ENCODE measurements around the gene TAOK3.

DNA sequence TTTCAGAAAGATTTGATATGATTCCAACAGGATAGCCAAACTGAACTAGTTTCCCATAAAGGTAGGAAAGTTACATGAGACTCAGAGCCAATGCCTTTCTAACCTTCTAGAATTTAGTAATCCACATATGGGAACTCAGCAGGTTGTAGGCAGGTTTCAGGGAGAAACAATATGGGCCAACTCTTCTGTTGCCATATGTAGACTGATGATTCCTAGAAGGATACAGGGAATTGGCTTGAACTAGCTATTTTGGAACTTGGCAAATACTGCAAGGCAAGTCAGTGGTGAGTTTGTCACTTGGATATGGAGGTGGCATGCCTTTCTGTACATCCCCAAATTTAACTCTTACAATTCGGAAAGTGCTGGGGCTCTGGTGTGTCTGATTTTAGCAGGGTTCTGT is 19.1 kb upstream of the TAOK3 start:
- TF ChIP-seq, protein P1, sequence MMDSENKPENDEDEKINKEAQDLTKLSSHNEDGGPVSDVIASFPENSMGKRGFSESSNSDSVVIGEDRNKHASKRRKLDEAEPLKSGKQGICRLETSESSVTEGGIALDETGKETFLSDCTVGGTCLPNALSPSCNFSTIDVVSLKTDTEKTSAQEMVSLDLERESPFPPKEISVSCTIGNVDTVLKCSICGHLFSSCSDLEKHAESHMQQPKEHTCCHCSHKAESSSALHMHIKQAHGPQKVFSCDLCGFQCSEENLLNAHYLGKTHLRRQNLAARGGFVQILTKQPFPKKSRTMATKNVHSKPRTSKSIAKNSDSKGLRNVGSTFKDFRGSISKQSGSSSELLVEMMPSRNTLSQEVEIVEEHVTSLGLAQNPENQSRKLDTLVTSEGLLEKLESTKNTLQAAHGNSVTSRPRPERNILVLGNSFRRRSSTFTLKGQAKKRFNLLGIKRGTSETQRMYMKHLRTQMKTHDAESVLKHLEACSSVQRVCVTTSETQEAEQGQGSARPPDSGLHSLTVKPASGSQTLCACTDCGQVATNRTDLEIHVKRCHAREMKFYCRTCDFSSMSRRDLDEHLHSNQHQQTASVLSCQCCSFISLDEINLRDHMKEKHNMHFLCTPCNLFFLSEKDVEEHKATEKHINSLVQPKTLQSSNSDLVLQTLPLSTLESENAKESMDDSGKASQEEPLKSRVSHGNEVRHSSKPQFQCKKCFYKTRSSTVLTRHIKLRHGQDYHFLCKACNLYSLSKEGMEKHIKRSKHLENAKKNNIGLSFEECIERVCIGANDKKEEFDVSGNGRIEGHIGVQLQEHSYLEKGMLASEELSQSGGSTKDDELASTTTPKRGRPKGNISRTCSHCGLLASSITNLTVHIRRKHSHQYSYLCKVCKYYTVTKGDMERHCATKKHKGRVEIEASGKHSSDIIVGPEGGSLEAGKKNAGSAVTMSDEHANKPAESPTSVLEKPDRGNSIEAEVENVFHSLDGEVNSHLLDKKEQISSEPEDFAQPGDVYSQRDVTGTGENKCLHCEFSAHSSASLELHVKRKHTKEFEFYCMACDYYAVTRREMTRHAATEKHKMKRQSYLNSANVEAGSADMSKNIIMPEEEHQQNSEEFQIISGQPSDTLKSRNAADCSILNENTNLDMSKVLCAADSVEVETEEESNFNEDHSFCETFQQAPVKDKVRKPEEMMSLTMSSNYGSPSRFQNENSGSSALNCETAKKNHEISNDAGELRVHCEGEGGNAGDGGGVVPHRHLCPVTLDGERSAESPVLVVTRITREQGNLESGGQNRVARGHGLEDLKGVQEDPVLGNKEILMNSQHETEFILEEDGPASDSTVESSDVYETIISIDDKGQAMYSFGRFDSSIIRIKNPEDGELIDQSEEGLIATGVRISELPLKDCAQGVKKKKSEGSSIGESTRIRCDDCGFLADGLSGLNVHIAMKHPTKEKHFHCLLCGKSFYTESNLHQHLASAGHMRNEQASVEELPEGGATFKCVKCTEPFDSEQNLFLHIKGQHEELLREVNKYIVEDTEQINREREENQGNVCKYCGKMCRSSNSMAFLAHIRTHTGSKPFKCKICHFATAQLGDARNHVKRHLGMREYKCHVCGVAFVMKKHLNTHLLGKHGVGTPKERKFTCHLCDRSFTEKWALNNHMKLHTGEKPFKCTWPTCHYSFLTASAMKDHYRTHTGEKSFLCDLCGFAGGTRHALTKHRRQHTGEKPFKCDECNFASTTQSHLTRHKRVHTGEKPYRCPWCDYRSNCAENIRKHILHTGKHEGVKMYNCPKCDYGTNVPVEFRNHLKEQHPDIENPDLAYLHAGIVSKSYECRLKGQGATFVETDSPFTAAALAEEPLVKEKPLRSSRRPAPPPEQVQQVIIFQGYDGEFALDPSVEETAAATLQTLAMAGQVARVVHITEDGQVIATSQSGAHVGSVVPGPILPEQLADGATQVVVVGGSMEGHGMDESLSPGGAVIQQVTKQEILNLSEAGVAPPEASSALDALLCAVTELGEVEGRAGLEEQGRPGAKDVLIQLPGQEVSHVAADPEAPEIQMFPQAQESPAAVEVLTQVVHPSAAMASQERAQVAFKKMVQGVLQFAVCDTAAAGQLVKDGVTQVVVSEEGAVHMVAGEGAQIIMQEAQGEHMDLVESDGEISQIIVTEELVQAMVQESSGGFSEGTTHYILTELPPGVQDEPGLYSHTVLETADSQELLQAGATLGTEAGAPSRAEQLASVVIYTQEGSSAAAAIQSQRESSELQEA (IDR thresholded peaks at IDR 0.05; ENCODE audit: low read depth) = no peak
- TF ChIP-seq KLF16 (IDR thresholded peaks at IDR 0.05) (no peak), SPI1 (IDR thresholded peaks at IDR 0.05; ENCODE audit: borderline replicate concordance, low read depth, low read length) (no peak), DPF2 (IDR thresholded peaks at IDR 0.05) (no peak), BCL6 (CRISPR knock-in tag; IDR thresholded peaks at IDR 0.05) (no peak), CREM (IDR thresholded peaks at IDR 0.05; ENCODE audit: low read depth) (no peak), ASH1L (IDR thresholded peaks at IDR 0.05; ENCODE audit: borderline replicate concordance, low read depth, partially characterized antibody) (no peak), EGR1 (conservative IDR thresholded peaks at IDR 0.05) (no peak), NONO (IDR thresholded peaks at IDR 0.05; ENCODE audit: low read depth in 2 of 2, low read length in 1 of 2) (no peak), NR3C1 (CRISPR knock-in tag; IDR thresholded peaks at IDR 0.05) (no peak)
- TF ChIP-seq, protein P2, sequence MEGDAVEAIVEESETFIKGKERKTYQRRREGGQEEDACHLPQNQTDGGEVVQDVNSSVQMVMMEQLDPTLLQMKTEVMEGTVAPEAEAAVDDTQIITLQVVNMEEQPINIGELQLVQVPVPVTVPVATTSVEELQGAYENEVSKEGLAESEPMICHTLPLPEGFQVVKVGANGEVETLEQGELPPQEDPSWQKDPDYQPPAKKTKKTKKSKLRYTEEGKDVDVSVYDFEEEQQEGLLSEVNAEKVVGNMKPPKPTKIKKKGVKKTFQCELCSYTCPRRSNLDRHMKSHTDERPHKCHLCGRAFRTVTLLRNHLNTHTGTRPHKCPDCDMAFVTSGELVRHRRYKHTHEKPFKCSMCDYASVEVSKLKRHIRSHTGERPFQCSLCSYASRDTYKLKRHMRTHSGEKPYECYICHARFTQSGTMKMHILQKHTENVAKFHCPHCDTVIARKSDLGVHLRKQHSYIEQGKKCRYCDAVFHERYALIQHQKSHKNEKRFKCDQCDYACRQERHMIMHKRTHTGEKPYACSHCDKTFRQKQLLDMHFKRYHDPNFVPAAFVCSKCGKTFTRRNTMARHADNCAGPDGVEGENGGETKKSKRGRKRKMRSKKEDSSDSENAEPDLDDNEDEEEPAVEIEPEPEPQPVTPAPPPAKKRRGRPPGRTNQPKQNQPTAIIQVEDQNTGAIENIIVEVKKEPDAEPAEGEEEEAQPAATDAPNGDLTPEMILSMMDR (IDR thresholded peaks at IDR 0.05 in 2 of 3, conservative IDR thresholded peaks at IDR 0.05 in 1 of 3; ENCODE audit: insufficient read depth in 2 of 3, low read depth in 1 of 3, low read length in 3 of 3) = no peak
- TF ChIP-seq, protein P3, sequence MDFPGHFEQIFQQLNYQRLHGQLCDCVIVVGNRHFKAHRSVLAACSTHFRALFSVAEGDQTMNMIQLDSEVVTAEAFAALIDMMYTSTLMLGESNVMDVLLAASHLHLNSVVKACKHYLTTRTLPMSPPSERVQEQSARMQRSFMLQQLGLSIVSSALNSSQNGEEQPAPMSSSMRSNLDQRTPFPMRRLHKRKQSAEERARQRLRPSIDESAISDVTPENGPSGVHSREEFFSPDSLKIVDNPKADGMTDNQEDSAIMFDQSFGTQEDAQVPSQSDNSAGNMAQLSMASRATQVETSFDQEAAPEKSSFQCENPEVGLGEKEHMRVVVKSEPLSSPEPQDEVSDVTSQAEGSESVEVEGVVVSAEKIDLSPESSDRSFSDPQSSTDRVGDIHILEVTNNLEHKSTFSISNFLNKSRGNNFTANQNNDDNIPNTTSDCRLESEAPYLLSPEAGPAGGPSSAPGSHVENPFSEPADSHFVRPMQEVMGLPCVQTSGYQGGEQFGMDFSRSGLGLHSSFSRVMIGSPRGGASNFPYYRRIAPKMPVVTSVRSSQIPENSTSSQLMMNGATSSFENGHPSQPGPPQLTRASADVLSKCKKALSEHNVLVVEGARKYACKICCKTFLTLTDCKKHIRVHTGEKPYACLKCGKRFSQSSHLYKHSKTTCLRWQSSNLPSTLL (IDR thresholded peaks at IDR 0.05) = no peak

All from K562 (cell line).